HFFc6 (cell line): ENCODE measurements around the gene TBPL1. TPM values are rescaled to one million over a fixed set of nuclear protein-coding genes. Genes with fewer than 3 reads are reported as not detected.

Experiments
- DNase-seq: peaks from one replicate; pipeline ENCODE4 v3.0.0-alpha.2; 2018
- H3K27ac Mint-ChIP-seq: 2 replicates; pipeline ENCODE4 v1.8.0; 2020; ENCODE audit warnings: mild to moderate bottlenecking, mixed read lengths
- H3K27me3 Mint-ChIP-seq: 2 replicates; pipeline ENCODE4 v1.8.0; 2021; ENCODE audit warnings: mild to moderate bottlenecking, moderate library complexity, mixed read lengths; ENCODE audit not compliant: insufficient read depth
- H3K36me3 Mint-ChIP-seq: 2 replicates; pipeline ENCODE4 v1.8.0; 2021; ENCODE audit warnings: low read depth, mixed read lengths
- H3K4me1 Mint-ChIP-seq: 2 replicates; pipeline ENCODE4 v1.8.0; 2020; ENCODE audit warnings: low read depth, mixed read lengths
- H3K4me3 Mint-ChIP-seq: 2 replicates; pipeline ENCODE4 v1.8.0; 2020; ENCODE audit warnings: mild to moderate bottlenecking, moderate library complexity, mixed read lengths
- H3K9me3 Mint-ChIP-seq: 2 replicates; pipeline ENCODE4 v1.8.0; 2020; ENCODE audit warnings: mild to moderate bottlenecking, mixed read lengths
- CTCF ChIP-seq: fragments of 200-600 bp; sonication (generic); IDR thresholded peaks from 2 replicates; pipeline ENCODE4 v1.5.0; 2021; ENCODE audit warnings: antibody characterized with exemption, mild to moderate bottlenecking
- total RNA-seq, 6 experiments: library from RNA; stranded (reverse); fragmentation: NEBNext Ultra II Directional; extraction: Animal tissue kit (Norgen Biotek cat#: 25700); gene quantifications; 2 replicates in 1 of 6; 3 replicates in 5 of 6; pipeline ENCODE4 v1.2.3, GENCODE V29; 2021

The TBPL1 gene
- total RNA-seq, 6 experiments from 2014 or later: 30.7 to 40.6 (median 34.0) TPM

DNA sequence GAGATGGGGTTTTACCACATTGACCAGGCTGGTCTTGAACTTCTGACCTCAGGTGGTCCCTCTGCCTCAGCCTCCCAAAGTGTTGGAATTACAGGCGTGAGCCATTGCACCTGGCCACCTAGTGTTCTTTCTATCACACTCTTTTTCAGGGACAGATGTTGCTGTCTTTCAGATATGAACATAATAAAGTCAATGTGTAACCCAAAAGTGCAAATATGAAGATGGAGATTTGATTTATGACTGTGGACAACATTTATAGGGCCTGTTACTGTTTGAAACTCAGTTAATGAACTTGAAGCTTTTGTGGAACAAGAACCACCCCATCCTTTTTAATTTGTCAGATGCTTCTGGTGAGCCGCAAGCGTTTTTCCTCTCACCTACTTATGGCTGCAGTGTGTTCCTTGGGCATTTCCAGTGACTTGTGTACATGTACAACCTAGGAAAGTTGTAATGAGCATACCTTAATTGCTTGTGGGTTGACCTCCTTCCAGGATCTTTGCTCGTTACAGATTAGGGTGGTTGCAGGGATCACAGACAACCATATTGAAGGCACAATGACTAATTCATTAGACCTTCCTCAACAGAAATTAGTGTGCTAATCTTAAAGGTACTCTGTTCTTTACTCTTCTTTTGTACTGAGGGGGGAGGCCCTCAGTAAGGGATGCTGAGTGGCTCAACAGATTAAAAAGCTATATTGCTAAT is 6.8 kb downstream of the TBPL1 start:
- Mint-ChIP-seq H3K4me3 (no peak overlapping the region), H3K9me3 (no peaks in the 10 kb centered on the region), H3K27me3 (no peaks in the 10 kb centered on the region; the same call in 1 of the 2 replicates), H3K27ac (no peak overlapping the region; the same call in 1 of the 2 replicates), H3K4me1 (peaks cover 61% of the 10 kb centered on the region), H3K36me3 (no peaks in the 10 kb centered on the region; the same call in 1 of the 2 replicates)
- no peak for TF ChIP-seq CTCF
- DNase-seq: no peak

DNA sequence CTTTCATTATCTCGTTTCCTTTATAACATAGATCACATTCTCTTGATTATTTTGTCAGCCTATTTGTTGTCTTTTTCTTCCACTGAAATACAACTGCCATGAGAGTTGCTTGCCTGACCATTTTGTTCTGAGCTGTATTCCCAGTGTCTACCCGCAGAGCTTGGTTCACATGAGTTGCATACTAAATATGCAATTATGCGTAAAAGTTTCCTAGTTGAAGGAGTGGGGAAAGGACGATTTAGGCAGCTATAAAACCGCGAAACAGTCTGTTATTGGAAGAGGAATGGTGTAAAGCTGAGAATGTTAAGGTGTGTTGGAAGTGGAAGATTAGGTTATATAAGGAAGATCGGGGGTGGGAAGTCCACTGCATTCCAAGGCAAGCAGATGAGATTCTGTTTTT is 8.8 kb downstream of the TBPL1 start:
- H3K4me1 Mint-ChIP-seq: peaks cover 56% of the 10 kb centered on the region

DNA sequence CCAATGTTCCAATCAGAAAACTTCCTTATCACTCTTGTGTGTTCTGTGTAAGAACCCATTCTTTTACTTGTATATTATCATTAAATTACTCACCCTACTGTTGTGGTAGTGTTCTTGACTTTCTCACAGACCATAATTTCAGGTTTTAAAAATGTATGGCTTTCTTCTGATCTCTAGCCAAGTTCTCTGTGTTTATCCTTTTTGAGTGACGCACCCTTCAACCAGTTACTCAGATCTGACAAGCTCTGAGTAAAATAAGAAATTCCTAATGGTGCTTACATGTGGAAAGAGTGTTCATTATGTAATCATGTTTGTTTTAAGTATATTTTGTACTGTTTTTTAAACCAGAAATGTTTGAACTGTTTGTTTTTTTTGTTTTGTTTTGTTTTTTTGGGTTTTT is 11.0 kb downstream of the TBPL1 start:
- Mint-ChIP-seq H3K9me3 (no peaks in the 10 kb centered on the region), H3K27me3 (no peaks in the 10 kb centered on the region), H3K27ac (no peak overlapping the region), H3K4me3 (no peak overlapping the region), H3K4me1 (peaks cover 65% of the 10 kb centered on the region), H3K36me3 (0 out of 2 replicates have a peak, but pooled peaks cover 4% of the 10 kb centered on the region)
- DNase-seq: no peak
- no peak for TF ChIP-seq CTCF

More for the DNA sequence above, 8.8 kb downstream of the TBPL1 start:
- H3K4me3 Mint-ChIP-seq: no peak overlapping the region
- H3K9me3 Mint-ChIP-seq: no peaks in the 10 kb centered on the region
- no peaks in the 10 kb centered on the region for H3K27me3 Mint-ChIP-seq
- DNase-seq: no peak
- H3K27ac Mint-ChIP-seq: no peak overlapping the region
- 0 out of 2 replicates have a peak, but pooled peaks cover 4% of the 10 kb centered on the region for H3K36me3 Mint-ChIP-seq
- TF ChIP-seq CTCF: no peak

DNA sequence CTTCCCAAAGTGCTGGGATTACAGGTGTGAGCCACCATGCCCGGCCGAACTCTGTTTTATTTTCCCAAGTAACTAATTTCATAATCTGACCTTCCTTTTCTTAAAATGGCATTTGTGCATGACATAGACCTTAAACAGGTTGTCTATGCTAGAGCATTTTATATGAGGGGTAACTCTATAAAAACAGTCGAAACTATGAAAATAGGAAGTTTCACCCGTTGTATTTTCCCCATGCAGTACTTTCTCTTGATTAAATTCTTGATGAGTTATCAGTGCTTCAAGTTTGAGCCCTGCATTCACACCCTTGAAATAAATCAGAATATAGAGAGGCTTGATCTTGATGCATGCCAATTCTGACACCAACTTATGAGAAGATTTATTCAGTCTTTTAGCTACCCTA is 11.7 kb downstream of the TBPL1 start:
- DNase-seq: no peak
- no peaks in the 10 kb centered on the region for H3K9me3 Mint-ChIP-seq
- TF ChIP-seq CTCF: no peak
- peaks cover 62% of the 10 kb centered on the region for H3K4me1 Mint-ChIP-seq
- H3K4me3 Mint-ChIP-seq: no peak overlapping the region
- H3K27ac Mint-ChIP-seq: no peak overlapping the region
- H3K27me3 Mint-ChIP-seq: no peaks in the 10 kb centered on the region
- 0 out of 2 replicates have a peak, but pooled peaks cover 4% of the 10 kb centered on the region for H3K36me3 Mint-ChIP-seq

GRCh38 chr6:133965817-133966360 is 12.9 kb downstream of the TBPL1 start:
- no peak for DNase-seq
- Mint-ChIP-seq H3K27me3 (no peaks in the 10 kb centered on the region), H3K4me3 (no peak overlapping the region), H3K27ac (no peak overlapping the region; the same call in 1 of the 2 replicates), H3K4me1 (peaks cover 62% of the 10 kb centered on the region), H3K36me3 (0 out of 2 replicates have a peak, but pooled peaks cover 4% of the 10 kb centered on the region), H3K9me3 (no peaks in the 10 kb centered on the region)
- no peak for TF ChIP-seq CTCF
